KMS-11 (cell line): ENCODE data around the gene SAFB.
A peak's percentile ranks its signal among the peaks of the same experiment; 100 is the strongest.

Experiments used
- H2AFZ ChIP-seq: fragments of 200-600 bp; sonication (generic); 2 replicates; pipeline ENCODE4 v1.6.1; 2016; ENCODE audit warnings: antibody characterized with exemption, mixed run types, low read depth
- H3K27ac ChIP-seq: fragments of 200-600 bp; sonication (generic); 2 replicates; pipeline ENCODE4 v1.6.1; 2016; ENCODE audit warnings: mild to moderate bottlenecking, mixed run types
- H3K27me3 ChIP-seq: fragments of 200-600 bp; sonication (generic); 2 replicates; pipeline ENCODE4 v1.6.1; 2017; ENCODE audit warnings: mild to moderate bottlenecking, low read depth, mixed run types, moderate library complexity; ENCODE audit not compliant: insufficient read depth
- H3K36me3 ChIP-seq: fragments of 200-600 bp; sonication (generic); 2 replicates; pipeline ENCODE4 v1.6.1; 2017; ENCODE audit warnings: mild to moderate bottlenecking, mixed run types; ENCODE audit not compliant: insufficient read depth
- H3K4me1 ChIP-seq: fragments of 200-600 bp; sonication (generic); 2 replicates; pipeline ENCODE4 v1.6.1; 2016; ENCODE audit warnings: mild to moderate bottlenecking, low read depth, mixed run types; ENCODE audit not compliant: poor library complexity, severe bottlenecking
- H3K4me2 ChIP-seq: fragments of 200-600 bp; sonication (generic); 2 replicates; pipeline ENCODE4 v1.7.0; 2016; ENCODE audit warnings: mild to moderate bottlenecking, mixed run types
- H3K4me3 ChIP-seq: fragments of 200-600 bp; sonication (generic); IDR thresholded peaks from 2 replicates; pipeline ENCODE4 v1.6.1; 2017; ENCODE audit warnings: low read depth, low read length, mixed read lengths; ENCODE audit not compliant: insufficient read depth
- H3K79me2 ChIP-seq: fragments of 200-600 bp; sonication (generic); 2 replicates; pipeline ENCODE4 v1.6.1; 2016; ENCODE audit warnings: low read depth, mixed run types; ENCODE audit not compliant: insufficient read depth
- H3K9ac ChIP-seq: fragments of 200-600 bp; sonication (generic); 2 replicates; pipeline ENCODE4 v1.6.1; 2016; ENCODE audit warnings: mild to moderate bottlenecking, mixed run types
- H4K20me1 ChIP-seq: fragments of 200-600 bp; sonication (generic); 2 replicates; pipeline ENCODE4 v1.6.1; 2016; ENCODE audit warnings: mild to moderate bottlenecking, mixed run types; ENCODE audit not compliant: insufficient read depth
- CTCF ChIP-seq: fragments of 200-600 bp; sonication (generic); conservative IDR thresholded peaks from 2 replicates; pipeline ENCODE4 v1.6.1; 2017; ENCODE audit warnings: low read depth, mild to moderate bottlenecking, antibody characterized with exemption, low read length, moderate library complexity, mixed read lengths

SAFB gene

GRCh38 chr19:5622465-5623396 is at the start of gene SAFB, which contains the start of gene SAFB2:
SAFB (plus strand) TSS chr19:5623083; CDS start chr19:5623206, 123 bp downstream.
SAFB2 (minus strand) TSS chr19:5622776; CDS start chr19:5622715, 61 bp downstream.
- no peaks in the 10 kb centered on the region for H3K27me3 ChIP-seq
- H3K4me1 ChIP-seq: peaks cover 43% of the 10 kb centered on the region
- H2AFZ ChIP-seq: peak within 1 kb of the TSS; percentile 83
- no peak for TF ChIP-seq CTCF
- no peak within 1 kb of the TSS for H3K4me3 ChIP-seq
- peak within 1 kb of the TSS; percentile 98 for H3K4me2 ChIP-seq
- H3K9ac ChIP-seq: peak within 1 kb of the TSS; percentile 89
- H3K79me2 ChIP-seq: peaks cover 92% of the 10 kb centered on the region
- peaks cover 38% of the 10 kb centered on the region for H4K20me1 ChIP-seq
- H3K36me3 ChIP-seq: peaks cover 12% of the 10 kb centered on the region; the same call in 1 of the 2 replicates
- H3K27ac ChIP-seq: peak within 1 kb of the TSS; percentile 82

DNA sequence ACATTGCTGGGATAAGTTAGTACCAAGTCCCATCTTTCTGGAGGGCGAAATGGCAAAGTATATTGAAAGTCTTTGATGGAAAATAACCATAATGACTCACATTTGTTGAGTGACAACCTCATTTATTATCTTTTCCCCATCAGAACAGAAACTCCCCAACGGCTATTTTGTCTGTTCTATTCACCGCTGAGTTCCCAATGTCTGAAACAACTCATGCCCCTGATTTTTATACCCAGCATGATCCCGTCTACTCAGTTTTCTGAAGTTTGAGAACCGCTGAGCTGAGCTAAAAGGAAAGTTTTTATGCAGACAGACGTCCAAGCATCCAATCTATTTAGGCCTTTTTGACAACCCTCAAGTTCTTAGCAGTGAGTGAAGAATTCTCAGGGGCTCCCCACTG is 47.3 kb upstream of the SAFB start:
- Histone ChIP-seq H3K27me3 (no peaks in the 10 kb centered on the region), H3K4me1 (no peaks in the 10 kb centered on the region), H3K9ac (no peak overlapping the region), H2AFZ (no peak overlapping the region), H4K20me1 (no peaks in the 10 kb centered on the region), H3K27ac (no peak overlapping the region), H3K4me3 (no peak overlapping the region), H3K79me2 (no peaks in the 10 kb centered on the region), H3K4me2 (no peak overlapping the region), H3K36me3 (no peaks in the 10 kb centered on the region)
- no peak for TF ChIP-seq CTCF

DNA sequence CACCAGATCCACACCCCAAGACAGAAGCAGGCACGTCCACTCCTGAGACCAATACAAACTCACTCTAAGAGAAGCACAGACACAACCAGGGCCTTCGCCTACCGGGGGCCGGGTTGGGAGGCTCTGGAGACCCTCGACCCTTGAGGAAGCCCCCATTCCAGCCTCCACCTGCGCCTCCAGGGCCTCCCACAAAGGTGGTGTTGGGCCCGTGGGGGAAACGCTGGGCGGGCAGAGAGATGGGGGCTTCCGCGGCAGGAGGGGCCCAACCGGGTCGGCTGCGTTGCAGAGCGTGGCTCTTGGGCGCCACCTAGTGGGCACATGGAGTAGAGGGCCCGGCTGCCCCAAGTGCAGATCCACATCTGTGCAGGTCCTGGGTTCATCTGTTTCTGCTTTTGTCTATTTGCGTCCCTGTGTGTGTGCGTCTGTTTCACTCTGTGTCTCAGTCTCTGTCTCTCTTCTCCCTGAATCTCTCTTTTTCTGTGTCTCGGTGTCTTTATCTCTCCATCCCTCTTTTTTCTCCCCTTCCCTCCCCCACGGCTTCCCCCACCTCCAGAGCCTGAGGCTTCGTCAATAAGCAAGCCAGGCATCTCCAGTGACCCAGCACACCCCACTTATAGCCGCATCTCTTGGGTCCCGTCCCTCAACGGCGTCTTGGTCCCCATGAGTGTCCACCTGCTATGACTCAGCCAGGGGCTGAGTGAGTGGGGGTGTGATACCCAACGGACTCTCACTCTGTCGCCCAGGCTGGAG is 44.6 kb upstream of the SAFB start:
- H3K36me3 ChIP-seq: no peaks in the 10 kb centered on the region
- no peaks in the 10 kb centered on the region for H3K79me2 ChIP-seq
- H3K4me2 ChIP-seq: no peak overlapping the region
- H3K9ac ChIP-seq: no peak overlapping the region
- no peak overlapping the region for H2AFZ ChIP-seq
- peak; percentile 93 for TF ChIP-seq CTCF
- H3K4me3 ChIP-seq: no peak overlapping the region
- no peaks in the 10 kb centered on the region for H4K20me1 ChIP-seq
- H3K27ac ChIP-seq: no peak overlapping the region
- H3K27me3 ChIP-seq: no peaks in the 10 kb centered on the region
- no peaks in the 10 kb centered on the region for H3K4me1 ChIP-seq

DNA sequence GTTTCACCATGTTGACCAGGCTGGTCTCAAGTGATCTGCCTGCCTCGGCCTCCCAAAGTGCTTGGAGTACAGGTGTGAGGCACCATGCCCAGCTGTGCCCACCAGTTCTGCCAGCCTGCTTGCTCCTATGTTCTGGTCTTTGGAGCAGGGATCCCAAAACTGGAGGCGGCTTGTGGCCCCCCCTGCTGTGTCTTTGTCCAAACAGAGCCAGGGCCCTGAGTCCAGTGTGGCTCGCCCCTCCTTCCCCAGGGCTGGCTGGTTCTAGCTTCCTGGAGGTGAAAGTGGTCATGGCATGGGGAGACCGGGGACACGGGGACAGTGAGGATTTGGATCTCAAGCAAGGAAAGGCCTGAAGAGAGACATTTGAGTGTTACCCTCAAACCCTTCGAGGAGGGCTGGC is 43.6 kb upstream of the SAFB start:
- no peaks in the 10 kb centered on the region for H4K20me1 ChIP-seq
- H3K9ac ChIP-seq: no peak overlapping the region
- no peaks in the 10 kb centered on the region for H3K79me2 ChIP-seq
- H3K36me3 ChIP-seq: no peaks in the 10 kb centered on the region
- no peak overlapping the region for H3K4me3 ChIP-seq
- H3K4me2 ChIP-seq: no peak overlapping the region
- H3K27ac ChIP-seq: no peak overlapping the region
- no peak overlapping the region for H2AFZ ChIP-seq
- H3K4me1 ChIP-seq: no peaks in the 10 kb centered on the region
- H3K27me3 ChIP-seq: no peaks in the 10 kb centered on the region
- TF ChIP-seq CTCF: no peak
